ENCODE results near the gene SHD. TPM values are rescaled to one million over a fixed set of nuclear protein-coding genes. Genes with fewer than 3 reads are reported as not detected.
"Not testable (repeated sequence)": the region's sequence is repeated elsewhere in the genome, so short reads cannot be mapped to it uniquely, and the experiment has no call there.

The SHD gene
- total RNA-seq, 4 donors from 2014 or later, result 0.41 TPM; not detected in 3

GRCh38 chr19:4326837-4327251 lies 47.8 kb downstream of the SHD start:
- Histone ChIP-seq H3K36me3 (no peaks in the 10 kb centered on the region), H3K27ac (peak overlapping the region in 1 of 2 donors; percentile 9), H3K4me3 (peak overlapping the region in 1 of 2 donors; percentile 45), H3K9me3 (no peaks in the 10 kb centered on the region), H3K4me1 (peaks cover 0 to 11% of the 10 kb centered on the region in 2 donors), H3K27me3 (no peaks in the 10 kb centered on the region)
- no peak for TF ChIP-seq CTCF (IDR thresholded peaks at IDR 0.05)
- no peak for TF ChIP-seq POLR2A (IDR thresholded peaks at IDR 0.05)
- intact Hi-C loops (cut with DNase I; ENCODE audit: low total_unique reads), result no loop called here
- no peak for DNase-seq

GRCh38 chr19:4327252-4327876 lies 48.3 kb downstream of the SHD start:
- no peaks in the 10 kb centered on the region for H3K9me3 ChIP-seq
- H3K4me3 ChIP-seq, result peak overlapping the region; percentile 29 to 45
- no peaks in the 10 kb centered on the region for H3K27me3 ChIP-seq
- H3K4me1 ChIP-seq, result peaks cover 0 to 11% of the 10 kb centered on the region in 2 donors
- TF ChIP-seq POLR2A (IDR thresholded peaks at IDR 0.05) (no peak), CTCF (IDR thresholded peaks at IDR 0.05) (no peak)
- H3K36me3 ChIP-seq, result no peaks in the 10 kb centered on the region
- peak; percentile 69 to 88 for DNase-seq
- H3K27ac ChIP-seq, result peak overlapping the region in 1 of 2 donors; percentile 65
- intact Hi-C loops (cut with DNase I; ENCODE audit: low total_unique reads), result no loop called here

- no peak for DNase-seq
- TF ChIP-seq CTCF (IDR thresholded peaks at IDR 0.05) (no peak), POLR2A (IDR thresholded peaks at IDR 0.05) (no peak)
- Histone ChIP-seq H3K4me1 (peaks cover 0 to 11% of the 10 kb centered on the region in 2 donors), H3K36me3 (no peaks in the 10 kb centered on the region), H3K27me3 (no peaks in the 10 kb centered on the region), H3K9me3 (no peaks in the 10 kb centered on the region), H3K4me3 (peak overlapping the region; percentile 29 to 45), H3K27ac (peak overlapping the region in 1 of 2 donors; percentile 65)
- intact Hi-C loops (cut with DNase I; ENCODE audit: low total_unique reads), result no loop called here
Observed at GRCh38 chr19:4327877-4328242, 48.8 kb downstream of the SHD start.

GRCh38 chr19:4328243-4328990 lies 49.4 kb downstream of the SHD start:
- TF ChIP-seq POLR2A (IDR thresholded peaks at IDR 0.05) (peak in 1 of 2 donors; percentile 64), CTCF (IDR thresholded peaks at IDR 0.05) (peak in 2 of 4 experiments; percentile 10 to 22)
- H3K36me3 ChIP-seq, result no peaks in the 10 kb centered on the region
- peaks cover 0 to 11% of the 10 kb centered on the region in 2 donors for H3K4me1 ChIP-seq
- no peaks in the 10 kb centered on the region for H3K9me3 ChIP-seq
- peak overlapping the region; percentile 7 to 65 for H3K27ac ChIP-seq
- peak overlapping the region; percentile 32 to 45 for H3K4me3 ChIP-seq
- H3K27me3 ChIP-seq, result no peaks in the 10 kb centered on the region
- intact Hi-C loops (cut with DNase I; ENCODE audit: low total_unique reads), result no loop called here
- peak; percentile 90 to 97 for DNase-seq

- H3K9me3 ChIP-seq; intact Hi-C loops (cut with DNase I; ENCODE audit: low total_unique reads); DNase-seq; H3K27me3 ChIP-seq; H3K36me3 ChIP-seq: not testable (repeated sequence)
- peak overlapping the region; percentile 32 to 43 for H3K4me3 ChIP-seq
- H3K4me1 ChIP-seq, result peaks cover 0 to 11% of the 10 kb centered on the region in 2 donors
- H3K27ac ChIP-seq, result peak overlapping the region; percentile 7 to 43
Observed at GRCh38 chr19:4328991-4329681, 50.1 kb downstream of the SHD start.

All from uterus (tissue), 4 donors.